ENCODE results near the gene PSMC2.
"Not testable (repeated sequence)": the region's sequence is repeated elsewhere in the genome, so short reads cannot be mapped to it uniquely, and the experiment has no call there.

PSMC2 gene

DNA sequence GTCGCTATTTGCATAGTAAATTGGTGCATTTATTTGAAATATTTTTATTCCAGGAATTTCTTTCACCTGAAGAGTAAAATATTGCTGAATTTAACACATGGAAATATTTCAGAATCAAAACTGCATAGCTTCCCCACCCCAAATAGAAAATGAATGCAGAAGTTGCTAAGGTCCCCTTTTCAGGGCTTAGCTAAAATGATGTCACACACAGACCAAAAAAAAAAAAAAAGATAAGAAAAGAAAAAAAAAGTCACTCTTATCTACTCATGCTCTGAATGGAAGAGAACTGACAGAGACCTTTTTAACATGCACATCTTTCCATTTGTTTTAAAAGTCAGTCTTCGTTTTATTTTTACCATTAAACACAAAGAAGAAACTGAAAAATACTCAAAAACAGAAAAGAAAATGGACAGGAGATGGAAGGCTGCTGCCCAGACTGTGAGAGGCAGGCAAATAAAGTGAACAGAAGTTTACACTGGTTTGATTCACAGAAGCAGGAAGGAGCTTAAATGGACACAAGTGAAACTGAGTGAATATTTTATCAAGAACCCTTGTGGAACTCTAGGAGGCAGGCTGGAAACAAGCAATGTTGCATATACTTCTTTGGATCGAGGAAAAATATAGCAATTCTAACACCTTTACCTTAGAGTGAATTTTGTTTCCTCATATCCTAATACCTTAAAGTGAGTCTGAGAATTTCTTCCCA lies 32.0 kb downstream of the PSMC2 start:
- DNase-seq: no peak

DNA sequence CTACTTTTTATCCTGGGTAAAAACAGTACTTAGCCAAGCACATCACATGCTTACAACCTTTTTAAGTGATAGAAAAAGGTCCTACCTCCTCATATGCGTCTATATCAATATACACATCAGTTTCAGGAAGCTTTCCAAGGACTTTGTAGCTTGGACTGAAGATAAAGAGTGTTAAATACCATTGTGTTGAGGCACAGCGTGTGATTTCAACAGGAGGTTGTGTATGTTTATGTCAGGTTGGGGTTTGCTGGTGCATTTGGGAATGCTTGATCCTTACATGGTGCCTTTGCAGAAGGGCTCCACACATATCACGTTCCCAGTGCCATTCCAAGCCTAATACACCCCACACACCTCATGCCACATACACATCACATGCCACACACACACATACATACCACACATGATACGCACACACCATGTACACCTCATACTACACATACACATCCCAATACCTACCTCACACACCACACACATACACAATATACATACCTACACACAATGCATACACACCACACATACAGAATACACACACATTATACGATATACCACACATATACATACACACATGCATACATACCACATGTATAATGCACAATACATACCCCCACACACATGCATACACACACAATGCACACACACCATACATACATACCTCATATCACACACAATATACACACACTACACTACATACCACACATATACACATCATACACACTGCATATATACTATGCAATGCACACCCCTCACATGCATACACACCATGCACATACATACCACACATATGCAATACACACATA lies 33.1 kb downstream of the PSMC2 start:
- no peak for DNase-seq

DNA sequence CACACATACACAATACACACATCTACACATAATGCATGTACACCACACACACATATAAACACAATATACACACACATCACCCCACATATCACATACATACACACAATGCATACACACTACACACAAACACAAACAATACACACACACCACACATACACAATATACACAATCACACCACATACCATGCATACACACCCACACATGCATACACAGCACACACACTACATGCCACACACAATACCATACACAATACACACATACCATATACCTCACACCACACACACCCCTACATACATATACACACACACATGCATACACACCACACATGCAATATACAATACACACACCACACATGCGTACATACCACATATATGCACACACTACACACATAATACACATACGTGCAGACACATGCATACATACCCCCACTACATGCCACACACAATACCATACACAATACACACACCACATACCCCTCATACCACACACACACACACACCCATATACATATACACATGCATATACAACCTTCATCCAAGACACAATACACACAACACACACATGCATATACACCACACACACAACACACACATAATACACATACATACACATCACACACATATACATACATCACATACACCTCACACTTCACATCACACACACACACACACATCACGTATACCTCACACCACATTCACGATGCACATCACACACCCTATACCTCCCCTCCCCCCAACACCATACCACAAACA lies 34.0 kb downstream of the PSMC2 start:
- DNase-seq: no peak

DNA sequence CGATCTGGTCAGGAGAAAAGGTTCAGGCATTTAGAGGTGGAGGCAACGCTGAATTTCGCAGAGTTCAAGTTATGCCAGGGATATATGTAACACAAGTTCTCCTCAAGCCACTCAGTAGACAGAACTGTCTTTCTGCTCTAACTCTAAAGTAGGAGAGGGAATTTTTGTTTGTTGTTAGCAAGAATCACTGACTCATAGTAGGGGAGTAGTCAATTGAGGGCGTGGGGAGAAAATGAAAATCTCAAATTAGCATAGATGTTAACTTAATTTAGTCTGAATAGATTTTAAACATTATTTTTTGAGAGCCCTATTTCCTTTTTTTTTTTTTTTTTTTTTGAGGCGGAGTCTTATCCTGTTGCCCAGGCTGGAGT lies 34.6 kb downstream of the PSMC2 start:
- DNase-seq: no peak

DNA sequence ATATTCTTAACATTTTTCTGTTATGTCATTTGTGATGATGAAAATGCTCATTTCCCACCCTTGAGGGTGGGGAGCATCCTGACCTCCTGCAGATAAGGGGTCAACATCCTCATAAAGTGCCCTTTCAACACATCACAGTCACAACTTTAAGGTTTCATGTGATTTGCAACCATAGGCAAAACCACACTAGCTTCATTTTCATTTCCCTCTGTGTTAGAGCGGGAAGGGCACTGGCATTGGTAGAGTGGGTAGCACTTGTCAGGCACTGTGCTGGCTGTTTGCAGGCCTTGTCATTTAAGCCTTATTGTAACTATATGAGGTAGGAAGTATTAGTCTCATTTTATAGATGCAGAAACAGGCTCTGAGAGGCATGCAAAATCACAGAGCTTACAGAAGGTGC lies 39.8 kb downstream of the PSMC2 start:
- DNase-seq: no peak

DNA sequence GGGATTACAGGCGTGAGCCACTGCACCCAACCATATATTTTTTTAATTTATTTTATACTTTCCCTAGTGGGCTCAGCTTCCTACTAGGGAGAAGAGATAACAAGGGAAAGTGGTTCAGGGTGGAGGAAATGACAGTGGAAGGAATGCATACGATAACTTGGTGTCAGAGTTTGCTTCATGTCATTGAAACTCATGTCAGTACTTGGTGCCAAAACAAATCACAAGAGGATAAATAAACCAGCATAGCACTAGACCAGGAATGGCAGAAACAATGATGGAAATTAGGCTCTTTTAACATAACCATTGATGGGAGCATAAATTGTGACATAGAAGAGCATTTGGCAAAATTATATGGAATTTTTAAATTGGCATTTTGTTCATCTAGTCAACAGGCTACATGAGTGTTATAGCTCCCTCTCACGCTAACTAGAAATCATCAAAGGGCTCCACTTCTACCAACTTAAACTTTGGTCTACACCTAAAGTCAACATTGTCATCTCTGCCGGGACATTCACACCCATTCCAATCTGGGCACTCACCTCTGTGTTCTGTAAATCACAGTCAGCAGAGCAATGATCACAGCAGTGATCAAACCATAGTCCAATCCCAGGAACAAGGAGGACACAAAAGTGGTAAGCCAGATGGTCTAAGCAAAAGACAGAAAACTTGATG lies 41.2 kb downstream of the PSMC2 start:
- no peak for DNase-seq

DNA sequence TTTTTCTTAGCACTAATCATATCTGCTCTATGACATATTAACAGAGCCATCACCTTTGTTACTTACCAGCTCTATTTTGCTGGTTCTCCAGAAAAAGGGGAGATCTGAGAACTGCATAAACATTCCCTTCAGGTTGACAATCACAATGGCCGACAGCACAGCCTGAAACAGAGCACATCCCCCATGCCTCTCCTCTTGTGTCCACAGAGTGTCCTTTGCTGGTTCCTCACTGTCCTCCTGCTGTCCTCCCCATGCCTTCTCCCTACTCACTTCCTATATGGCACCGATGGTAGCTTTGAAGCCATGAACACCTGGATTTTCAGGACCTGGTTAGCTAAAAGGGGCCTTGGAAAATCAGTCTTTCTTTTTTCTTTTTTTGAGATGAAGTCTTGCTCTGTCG lies 41.8 kb downstream of the PSMC2 start:
- DNase-seq: no peak

DNA sequence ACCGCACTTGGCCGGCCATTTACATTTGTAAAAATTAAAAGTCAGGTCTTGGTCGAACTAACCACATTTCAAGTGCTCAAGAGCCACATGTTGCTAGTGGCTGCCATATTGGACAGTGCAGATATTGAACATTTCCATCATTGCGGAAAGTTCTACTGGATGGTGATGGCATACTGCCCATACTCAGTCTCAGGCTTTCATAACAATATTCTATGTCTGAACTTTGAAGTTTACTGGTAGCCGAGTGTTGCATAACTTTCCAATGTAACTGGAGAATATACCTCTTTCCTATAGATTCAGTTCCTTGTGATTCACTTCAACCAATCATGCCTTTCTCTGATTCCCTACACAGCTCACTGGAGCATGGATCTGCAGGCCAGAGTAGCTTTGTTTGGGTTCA lies 43.7 kb downstream of the PSMC2 start:
- DNase-seq: no peak

DNA sequence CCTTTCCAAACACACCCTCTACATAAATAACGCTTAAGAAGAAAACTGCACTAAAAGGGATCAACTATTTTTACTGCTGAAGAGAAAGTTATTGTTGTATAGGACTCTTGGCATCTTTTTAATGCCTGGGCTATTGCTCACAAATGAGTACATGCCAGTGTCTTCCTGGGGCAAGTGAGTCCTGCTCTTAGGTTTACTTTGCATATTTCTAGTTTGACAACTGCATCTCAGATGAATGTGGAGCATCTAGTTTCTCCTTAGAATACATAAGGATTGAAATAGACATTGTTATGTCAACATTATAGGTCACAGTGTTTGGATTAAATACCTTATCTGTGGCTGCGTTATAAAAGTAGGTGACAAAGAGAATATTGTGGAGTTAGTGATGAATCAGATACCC lies 44.5 kb downstream of the PSMC2 start:
- no peak for DNase-seq

DNA sequence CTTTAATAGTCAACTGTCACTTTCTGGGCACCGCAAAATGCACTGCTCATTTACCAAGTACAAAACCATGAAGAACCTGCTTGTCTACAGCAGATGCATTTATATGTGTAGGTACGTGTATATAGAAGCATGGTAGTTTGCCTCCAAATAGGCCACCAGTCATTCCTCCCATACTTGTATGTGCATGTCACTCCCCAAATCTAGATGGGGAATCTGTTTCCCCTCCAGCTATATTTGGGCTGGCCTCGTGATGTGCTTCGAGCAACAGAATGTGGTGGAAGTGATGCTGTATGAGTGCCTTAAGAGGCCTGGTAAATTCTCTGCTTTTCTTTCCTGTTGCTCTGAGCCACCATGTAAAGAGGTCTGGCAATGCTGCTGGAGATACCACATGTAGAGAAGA lies 47.1 kb downstream of the PSMC2 start:
- no peak for DNase-seq

DNA sequence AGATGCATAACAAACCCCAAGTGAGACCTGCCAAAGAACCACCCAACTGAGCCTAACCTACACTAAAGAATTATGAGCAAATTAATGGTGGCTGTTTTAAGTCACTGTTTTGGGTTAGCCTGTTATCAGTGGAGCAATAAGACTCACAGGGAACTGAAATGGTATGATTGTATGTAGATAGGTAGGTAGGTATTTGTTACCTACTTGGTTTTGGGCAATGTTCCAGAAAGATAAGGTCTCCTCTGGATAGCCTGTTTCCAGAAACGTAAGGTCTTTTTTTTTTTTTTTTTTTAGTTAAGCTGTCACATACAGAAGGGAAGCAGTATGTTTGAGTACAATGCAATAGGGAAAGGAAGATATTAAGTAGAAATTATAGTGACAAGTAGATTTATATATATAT lies 47.6 kb downstream of the PSMC2 start:
- no peak for DNase-seq

DNA sequence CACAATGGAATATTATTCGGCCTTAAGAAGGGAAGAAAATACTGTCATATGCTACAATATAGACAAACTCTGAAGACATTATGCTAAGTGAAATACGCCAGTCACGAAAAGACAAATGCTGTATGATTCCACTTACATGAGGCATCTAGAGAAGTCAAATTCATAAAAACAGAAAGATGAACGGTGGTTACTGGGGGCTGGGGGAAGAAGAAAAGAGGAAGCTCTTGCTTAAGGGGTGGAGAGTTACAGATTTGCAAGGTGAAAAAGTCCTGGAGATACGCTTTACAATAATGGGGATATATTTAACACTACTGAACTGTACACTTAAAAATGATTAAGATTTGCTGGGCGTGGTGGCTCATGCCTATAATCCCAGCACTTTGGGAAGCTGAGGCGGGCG lies 49.0 kb downstream of the PSMC2 start:
- DNase-seq: no peak

DNA sequence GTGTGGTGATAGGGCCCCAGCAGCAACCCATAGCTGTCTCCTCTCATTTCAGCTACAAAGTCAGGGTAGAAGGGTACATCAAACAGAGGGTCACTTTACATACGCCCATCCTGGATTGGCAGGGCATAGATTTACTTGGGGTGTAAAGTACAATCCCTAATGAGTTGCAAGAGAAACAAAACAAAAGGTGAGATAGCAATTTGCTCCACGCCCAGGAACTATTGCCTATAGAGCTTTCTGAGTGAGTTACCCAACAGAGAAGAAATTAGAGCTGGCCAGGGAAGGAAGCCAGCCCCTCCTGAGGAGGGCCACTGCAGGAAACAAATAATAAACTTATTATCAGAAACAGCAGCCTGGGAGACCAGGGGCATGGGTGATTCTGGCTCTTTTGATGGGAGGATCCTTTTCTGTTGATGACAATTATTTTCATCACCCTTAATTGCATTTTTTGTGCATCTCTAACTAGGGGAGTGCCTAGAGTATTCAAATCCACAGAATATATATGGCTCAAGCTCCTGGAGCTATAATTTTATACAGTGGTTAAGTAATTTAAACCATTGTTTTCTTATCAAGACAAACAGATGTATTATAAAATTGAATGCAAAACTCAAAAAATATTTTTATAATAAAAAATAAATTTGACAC lies 51.2 kb downstream of the PSMC2 start:
- no peak for DNase-seq

DNA sequence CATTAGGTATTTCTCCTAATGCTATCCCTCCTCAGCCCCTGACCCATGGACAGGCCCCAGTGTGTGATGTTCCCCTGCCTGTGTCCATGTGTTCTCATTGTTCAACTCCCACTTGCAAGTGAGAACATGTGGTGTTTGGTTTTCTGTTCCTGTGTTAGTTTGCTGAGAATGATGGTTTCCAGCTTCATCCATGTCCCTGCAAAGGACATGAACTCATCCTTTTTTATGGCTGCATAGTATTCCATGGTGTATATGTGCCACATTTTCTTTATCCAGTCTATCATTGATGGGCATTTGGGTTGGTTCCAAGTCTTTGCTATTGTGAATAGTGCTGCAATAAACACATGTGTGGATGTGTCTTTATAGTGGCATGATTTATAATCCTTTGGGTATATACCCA lies 52.2 kb downstream of the PSMC2 start:
- DNase-seq: not testable (repeated sequence)

DNA sequence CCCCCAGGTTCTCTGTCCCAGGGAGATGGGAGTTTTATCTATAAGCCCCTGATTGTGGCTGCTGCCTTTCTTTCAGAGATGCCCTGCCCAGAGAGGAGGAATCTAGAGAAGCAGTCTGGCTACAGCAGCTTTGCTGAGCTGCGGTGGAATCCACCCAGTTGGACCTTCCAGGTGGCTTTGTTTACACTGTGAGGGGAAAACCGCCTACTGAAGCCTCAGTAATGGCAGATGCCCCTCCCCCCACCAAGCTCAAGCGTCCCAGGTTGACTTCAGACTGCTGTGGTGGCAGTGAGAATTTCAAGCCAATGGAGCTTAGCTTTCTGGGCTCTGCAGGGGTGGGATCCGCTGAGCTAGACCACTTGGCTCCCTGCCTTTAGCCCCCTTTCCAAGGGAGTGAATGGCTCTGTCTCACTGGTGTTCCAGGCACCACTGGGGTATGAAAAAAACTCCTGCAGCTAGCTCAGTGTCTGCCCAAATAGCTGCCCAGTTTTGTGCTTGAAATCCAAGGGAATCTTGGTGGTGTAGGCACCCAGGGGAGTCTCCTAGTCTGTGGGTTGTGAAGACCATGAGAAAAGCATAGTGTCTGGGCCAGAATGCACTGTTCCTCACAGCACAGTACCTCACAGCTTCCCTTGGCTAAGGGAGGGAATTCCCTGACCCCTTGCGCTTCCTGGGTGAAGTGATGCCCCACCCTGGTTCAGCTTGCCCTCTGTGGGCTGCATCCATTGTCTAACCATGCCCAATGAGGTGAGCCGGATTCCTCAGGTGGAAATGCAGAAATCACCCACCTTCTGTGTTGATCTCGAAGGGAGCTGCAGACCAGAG lies 58.6 kb downstream of the PSMC2 start:
- not testable (repeated sequence) for DNase-seq

DNA sequence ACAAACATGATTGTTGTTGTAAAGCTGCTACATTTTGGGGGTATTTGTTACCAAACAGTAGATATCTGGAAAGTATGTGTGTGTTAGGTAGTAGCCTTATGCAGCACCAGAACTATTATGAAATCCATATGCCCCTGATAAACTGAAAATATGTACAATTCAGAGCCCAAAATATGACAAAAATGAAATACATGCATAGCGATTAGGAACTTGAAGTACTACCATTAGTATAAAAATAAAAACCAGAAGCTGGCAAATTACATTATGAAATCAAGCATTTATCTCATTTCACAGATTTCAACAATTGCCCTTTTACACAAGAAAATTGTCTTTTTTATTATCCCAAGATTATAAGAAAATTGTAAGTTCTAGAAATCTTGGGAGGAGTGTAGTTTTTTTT lies 64.7 kb downstream of the PSMC2 start:
- no peak for DNase-seq

DNA sequence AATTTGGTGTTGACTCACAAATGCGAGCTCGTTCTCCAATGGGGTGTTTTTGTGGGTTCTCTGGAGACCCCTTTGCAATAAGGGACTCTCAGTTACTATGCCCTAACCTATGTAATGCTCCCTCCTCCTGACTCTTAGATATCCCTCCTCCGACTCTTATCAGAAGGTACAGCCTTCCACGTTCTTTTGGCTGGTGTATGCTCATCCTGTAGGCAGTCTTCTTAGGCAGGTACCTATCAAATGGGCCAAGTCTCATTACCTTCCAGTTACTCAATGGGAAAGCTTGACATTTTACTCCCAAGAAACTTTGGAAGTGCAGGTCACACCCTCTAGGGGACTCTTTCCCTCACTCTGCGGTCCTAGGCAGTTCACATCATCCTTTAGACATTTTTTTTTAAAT lies 66.0 kb downstream of the PSMC2 start:
- DNase-seq: no peak

DNA sequence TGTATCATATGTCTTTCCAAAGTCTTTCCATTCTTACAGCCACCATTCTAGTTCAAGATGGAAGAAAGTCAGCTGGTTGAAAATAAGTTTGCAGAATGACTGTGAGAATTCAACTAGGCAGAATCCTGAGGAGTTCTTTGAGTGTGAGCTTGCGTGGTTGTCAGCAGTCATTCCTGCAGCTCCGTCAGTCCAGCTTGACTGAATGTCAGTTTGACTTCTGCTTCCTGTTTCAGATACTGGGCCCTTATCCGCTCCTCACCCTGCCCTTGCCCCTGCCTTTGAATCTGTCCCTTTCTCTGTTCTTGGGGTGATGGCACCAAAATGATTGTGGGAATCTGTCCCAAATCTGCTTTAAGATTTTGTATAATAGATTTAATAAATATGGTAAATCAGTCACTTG lies 70.8 kb downstream of the PSMC2 start:
- no peak for DNase-seq
